GM13976 (cell line): ENCODE measurements around the gene KCTD16.

Experiments used
- DNase-seq: peaks from one replicate; pipeline ENCODE4 v3.0.0; 2012; ENCODE audit warnings: low spot score
- in situ Hi-C: fragments of 300-500 bp; cut with MboI; formaldehyde crosslinking; loops from one replicate; pipeline ENCODE4 v1.12.0; 2022; ENCODE audit warnings: low sequenced_read_pairs, mixed read lengths, inconsistent platforms; ENCODE audit not compliant: unreplicated experiment
- TF ChIP-seq, protein P1 (sequence below): IDR thresholded peaks from 2 replicates; pipeline ENCODE4 v1.5.1; 2012; ENCODE audit warnings: borderline replicate concordance, mild to moderate bottlenecking; ENCODE audit not compliant: insufficient read depth; ENCODE audit errors: extremely low read depth, missing control alignments, control extremely low read depth

KCTD16 gene

DNA sequence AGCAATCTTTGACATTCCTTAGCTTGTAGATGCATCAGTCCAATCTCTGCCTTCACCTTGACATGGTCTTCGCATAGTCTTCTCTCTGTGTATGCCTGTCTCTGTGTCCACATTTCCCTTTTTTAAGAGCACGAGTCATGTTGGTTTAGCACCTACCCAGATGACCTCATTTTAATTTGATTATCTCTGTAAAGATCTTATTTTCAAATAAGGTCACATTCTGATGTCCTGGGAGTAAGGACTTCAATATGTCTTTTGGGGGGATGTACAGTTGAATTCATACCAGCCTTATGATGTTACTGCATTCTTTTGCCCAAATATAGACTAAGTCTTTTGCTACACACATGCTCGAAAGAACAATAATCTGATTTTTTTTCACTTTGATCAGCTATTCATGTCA, 6.9 kb downstream of the KCTD16 start:
- no peak for DNase-seq
- TF ChIP-seq, protein P1, sequence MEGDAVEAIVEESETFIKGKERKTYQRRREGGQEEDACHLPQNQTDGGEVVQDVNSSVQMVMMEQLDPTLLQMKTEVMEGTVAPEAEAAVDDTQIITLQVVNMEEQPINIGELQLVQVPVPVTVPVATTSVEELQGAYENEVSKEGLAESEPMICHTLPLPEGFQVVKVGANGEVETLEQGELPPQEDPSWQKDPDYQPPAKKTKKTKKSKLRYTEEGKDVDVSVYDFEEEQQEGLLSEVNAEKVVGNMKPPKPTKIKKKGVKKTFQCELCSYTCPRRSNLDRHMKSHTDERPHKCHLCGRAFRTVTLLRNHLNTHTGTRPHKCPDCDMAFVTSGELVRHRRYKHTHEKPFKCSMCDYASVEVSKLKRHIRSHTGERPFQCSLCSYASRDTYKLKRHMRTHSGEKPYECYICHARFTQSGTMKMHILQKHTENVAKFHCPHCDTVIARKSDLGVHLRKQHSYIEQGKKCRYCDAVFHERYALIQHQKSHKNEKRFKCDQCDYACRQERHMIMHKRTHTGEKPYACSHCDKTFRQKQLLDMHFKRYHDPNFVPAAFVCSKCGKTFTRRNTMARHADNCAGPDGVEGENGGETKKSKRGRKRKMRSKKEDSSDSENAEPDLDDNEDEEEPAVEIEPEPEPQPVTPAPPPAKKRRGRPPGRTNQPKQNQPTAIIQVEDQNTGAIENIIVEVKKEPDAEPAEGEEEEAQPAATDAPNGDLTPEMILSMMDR, result no peak
- in situ Hi-C loops, result no loop called here

DNA sequence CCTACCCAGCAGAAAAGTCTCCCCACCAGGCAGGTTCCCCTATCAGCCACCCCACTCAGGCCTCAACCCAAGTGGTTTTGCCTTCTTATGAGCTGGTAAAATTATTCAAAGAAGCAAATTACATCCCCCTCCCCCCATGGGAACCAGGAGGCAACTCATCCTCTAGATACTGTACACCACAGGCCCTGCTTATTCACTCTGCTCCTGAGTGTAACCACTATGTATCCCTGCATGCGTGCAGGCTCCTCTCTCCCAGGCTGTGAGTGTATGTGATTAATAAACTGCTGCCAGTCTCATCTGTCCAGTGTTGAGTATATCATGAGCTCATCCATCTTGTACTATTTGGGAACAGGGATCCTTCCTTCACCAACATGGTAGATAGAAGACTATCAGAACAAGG, 8.6 kb downstream of the KCTD16 start:
- DNase-seq, result no peak
- in situ Hi-C loops, result no loop called here
- TF ChIP-seq, protein P1, result no peak

DNA sequence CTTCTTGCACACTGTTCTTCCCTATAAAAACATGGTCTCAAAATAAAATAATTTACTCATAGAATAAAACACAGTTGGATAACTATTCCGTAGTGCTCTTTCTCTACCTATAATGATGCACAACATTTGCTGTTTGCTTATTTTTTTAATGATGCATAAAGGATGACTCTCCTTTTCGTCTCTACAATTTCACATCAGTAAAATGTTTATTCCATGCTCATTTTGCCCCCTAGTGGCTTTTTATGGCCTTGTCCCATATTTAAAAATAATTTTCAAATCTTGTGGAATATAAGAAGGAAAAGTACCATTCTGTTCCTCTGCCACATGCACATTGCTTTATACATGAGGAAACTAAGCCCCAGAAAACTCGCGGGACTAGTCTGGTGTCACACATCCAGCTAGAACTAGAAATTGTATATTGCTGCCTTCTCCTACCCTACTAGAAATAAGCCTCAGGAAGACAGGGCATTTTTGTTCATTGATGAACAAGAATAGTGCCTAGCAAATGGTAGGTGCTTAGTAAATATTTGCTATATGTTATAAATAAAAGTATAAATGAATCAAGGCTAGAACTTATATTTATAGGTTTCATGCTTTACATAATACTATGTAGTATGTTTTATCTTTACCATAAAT, 12.7 kb downstream of the KCTD16 start:
- DNase-seq, result peak; percentile 32
- in situ Hi-C loops, result loop anchor here (10.0 kb wide), 1 partner anchor 1259 kb away; no protein-coding TSS in a partner anchor

DNA sequence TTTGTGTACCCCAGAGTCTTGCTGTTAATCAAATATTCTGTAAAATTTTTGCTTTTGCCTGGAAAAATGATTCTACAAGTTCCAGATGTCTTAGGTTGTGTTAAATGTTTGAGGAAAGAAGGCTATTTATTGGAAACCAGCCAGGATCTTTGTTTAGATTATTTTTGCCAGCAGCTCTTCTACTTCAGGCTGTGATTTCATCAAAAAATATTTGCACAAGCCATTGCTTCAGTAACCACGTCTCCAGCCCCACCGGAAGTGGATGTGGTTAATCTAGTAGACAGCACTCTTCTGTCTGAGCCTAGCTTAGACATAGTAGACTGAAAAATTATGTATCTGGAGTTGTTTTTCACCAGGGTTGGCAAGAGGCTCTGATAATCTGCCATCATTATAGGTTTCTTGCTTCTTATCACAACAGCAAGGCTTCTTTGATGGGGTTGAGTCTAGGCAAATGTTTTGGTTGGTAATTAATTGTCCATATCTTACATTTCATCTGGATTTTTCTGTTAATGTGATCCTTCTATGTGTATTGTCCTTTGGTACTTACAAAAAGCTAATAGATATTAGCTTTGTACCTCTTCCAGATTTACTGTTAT, 17.1 kb downstream of the KCTD16 start:
- in situ Hi-C loops, result loop anchor here (10.0 kb wide), 1 partner anchor 1263 kb away; no protein-coding TSS in a partner anchor
- TF ChIP-seq, protein P1, result no peak

More for the DNA sequence above, 12.7 kb downstream of the KCTD16 start:
- TF ChIP-seq, protein P1, result peak; percentile 40

DNA sequence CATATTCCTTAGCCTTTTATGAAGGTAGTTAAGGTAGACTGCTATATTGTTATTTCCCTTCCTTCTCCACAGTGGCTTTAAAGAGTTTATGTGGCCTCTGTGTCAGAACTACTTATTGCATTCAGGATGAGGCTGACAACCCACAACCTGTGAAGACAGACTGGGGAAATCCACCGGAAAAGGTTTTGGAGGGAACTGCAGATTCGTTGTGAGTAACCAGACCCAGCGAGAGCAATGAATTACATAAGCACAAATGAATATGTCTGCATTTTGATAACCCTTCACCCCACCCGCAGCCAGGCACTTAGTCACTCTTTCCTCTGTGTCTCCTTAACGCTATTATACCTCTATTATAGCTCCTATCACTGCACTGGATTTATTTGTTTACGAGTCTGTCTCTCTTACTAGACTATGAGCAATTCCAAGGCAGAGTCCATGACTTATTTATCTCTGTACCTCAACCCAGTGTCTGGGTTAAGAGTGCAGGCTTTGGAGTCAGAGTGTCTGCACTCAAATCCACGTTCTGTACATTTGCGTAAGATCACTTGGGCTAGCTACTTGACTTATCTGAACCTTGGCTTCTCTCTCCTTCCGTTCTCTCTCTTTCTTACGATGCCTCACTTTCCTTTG, 19.2 kb downstream of the KCTD16 start:
- in situ Hi-C loops, result loop anchor here (10.0 kb wide), 1 partner anchor 1265 kb away; no protein-coding TSS in a partner anchor
- peak; percentile 40 for DNase-seq
- TF ChIP-seq, protein P1, result no peak

More for the DNA sequence above, 17.1 kb downstream of the KCTD16 start:
- peak; percentile 63 for DNase-seq

DNA sequence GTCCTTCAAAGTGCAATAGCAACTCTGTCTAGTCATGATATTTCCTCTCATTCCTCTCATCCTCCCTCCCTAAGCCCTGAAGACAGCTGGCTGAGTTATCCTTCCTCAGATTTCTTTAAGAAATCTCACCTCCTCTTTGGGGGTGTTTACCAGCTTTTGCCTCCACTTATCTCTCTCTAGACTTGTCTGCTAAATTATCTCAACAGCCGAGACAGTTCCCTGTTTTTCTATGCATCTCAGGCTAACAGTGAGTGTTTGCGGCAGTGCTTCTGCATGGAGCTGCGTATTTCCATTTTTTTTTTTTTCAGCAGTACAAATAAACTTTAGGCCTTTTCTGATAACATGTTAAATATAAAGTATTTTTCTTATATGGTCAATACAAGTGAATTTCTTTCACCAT, 20.9 kb downstream of the KCTD16 start:
- in situ Hi-C loops, result no loop called here

More for the DNA sequence above, 20.9 kb downstream of the KCTD16 start:
- TF ChIP-seq, protein P1, result no peak
- DNase-seq, result no peak
